GM12878 (cell line): ENCODE data around the gene EFHC1. TPM values are rescaled to one million over a fixed set of nuclear protein-coding genes. Genes with fewer than 3 reads are reported as not detected.

ENCODE experiments used
- ATF7 ChIP-seq: fragments of 450-650 bp; IDR thresholded peaks from 2 replicates; pipeline ENCODE4 v1.6.1; 2016; ENCODE audit warnings: low read depth, mild to moderate bottlenecking
- CREM ChIP-seq: IDR thresholded peaks from 2 replicates; pipeline ENCODE4 v1.6.1; 2014; ENCODE audit warnings: antibody characterized with exemption, low read depth
- E2F8 ChIP-seq: fragments of 450-650 bp; IDR thresholded peaks from 2 replicates; pipeline ENCODE4 v1.6.1; 2018; ENCODE audit warnings: mild to moderate bottlenecking, low read depth, moderate library complexity; ENCODE audit not compliant: partially characterized antibody
- IKZF2 ChIP-seq, 2 experiments: fragments of 450-650 bp; IDR thresholded peaks; 2 replicates each; pipeline ENCODE4 v1.6.1; 2017; ENCODE audit warnings: mild to moderate bottlenecking in 2 of 2, moderate library complexity in 2 of 2
- JUNB ChIP-seq: IDR thresholded peaks from 2 replicates; pipeline ENCODE4 v1.6.1; 2016; ENCODE audit warnings: antibody characterized with exemption, mild to moderate bottlenecking
- MYC ChIP-seq: IDR thresholded peaks from 2 replicates; pipeline ENCODE4 v1.6.1; 2011; ENCODE audit warnings: mild to moderate bottlenecking, low read length, moderate library complexity, inconsistent platforms; ENCODE audit not compliant: insufficient read depth, insufficient replicate concordance, insufficient read length, severe bottlenecking
- PBX3 ChIP-seq: IDR thresholded peaks from 2 replicates; pipeline ENCODE4 v1.6.1; 2011; ENCODE audit warnings: mild to moderate bottlenecking, low read depth, low read length, moderate library complexity; ENCODE audit not compliant: insufficient replicate concordance
- PKNOX1 ChIP-seq: fragments of 450-650 bp; IDR thresholded peaks from 2 replicates; pipeline ENCODE4 v1.6.1; 2016; ENCODE audit warnings: mild to moderate bottlenecking
- PML ChIP-seq: IDR thresholded peaks from 2 replicates; pipeline ENCODE4 v1.6.1; 2012; ENCODE audit warnings: low read length, inconsistent platforms
- SMAD5 ChIP-seq: IDR thresholded peaks from 2 replicates; pipeline ENCODE4 v1.6.1; 2016; ENCODE audit warnings: antibody characterized with exemption, low read depth
- SMARCA5 ChIP-seq: fragments of 450-650 bp; IDR thresholded peaks from 2 replicates; pipeline ENCODE4 v1.6.1; 2017; ENCODE audit warnings: mild to moderate bottlenecking
- TCF3 ChIP-seq: IDR thresholded peaks from 2 replicates; pipeline ENCODE4 v1.6.1; 2012; ENCODE audit warnings: low read depth, mild to moderate bottlenecking, low read length, borderline replicate concordance; ENCODE audit not compliant: insufficient read depth
- WRNIP1 ChIP-seq: IDR thresholded peaks from 2 replicates; pipeline ENCODE4 v1.6.1; 2011; ENCODE audit warnings: low read depth, low read length, improper control_type of control experiment, borderline replicate concordance
- ZSCAN29 ChIP-seq: fragments of 450-650 bp; IDR thresholded peaks from 2 replicates; pipeline ENCODE4 v1.6.1; 2017; ENCODE audit warnings: mild to moderate bottlenecking, moderate library complexity
- polyA plus RNA-seq, 11 experiments: library from polyadenylated mRNA; depleted of rRNA in 4 of 11; unstranded in 6 of 11; stranded (reverse) in 5 of 11; fragments of >200 nt; fragmentation: Nextera tagmentation in 4 of 11; fragmentation: Illumina TruSeq in 1 of 11; extraction: Ambion mirVana in 4 of 11; extraction: Trizol in 1 of 11; gene quantifications; 1 replicate in 1 of 11; 2 replicates in 10 of 11; pipeline versions ENCODE4 v1.2.1 to v1.2.3, GENCODE V29; 2011 to 2016; ENCODE audit warnings: inconsistent platforms in 2 of 11, missing spikeins in 2 of 11, low read depth in 1 of 11
- total RNA-seq, 4 experiments: library from RNA; depleted of rRNA in 3 of 4; stranded (reverse); fragments of >200 nt in 3 of 4; fragmentation: Illumina TruSeq in 1 of 4; extraction: Trizol in 1 of 4; gene quantifications; 2 replicates each; pipeline versions ENCODE4 v1.2.1 to v1.2.3, GENCODE V29; 2013 to 2021
- TF ChIP-seq, protein P1 (sequence below): fragments of 450-650 bp; formaldehyde crosslinking; IDR thresholded peaks from 2 replicates; pipeline ENCODE4 v1.4.0; 2020; ENCODE audit warnings: mild to moderate bottlenecking, moderate library complexity
- TF ChIP-seq, protein P2 (sequence below): fragments of 450-650 bp; IDR thresholded peaks from 2 replicates; pipeline ENCODE4 v1.6.1; 2017; ENCODE audit warnings: mild to moderate bottlenecking, low read depth, inconsistent platforms; ENCODE audit not compliant: poor library complexity, severe bottlenecking

The EFHC1 gene
- total and polyA plus RNA-seq, 10 of the 15 experiments (the other 5 are each of a cell fraction or from before 2014, with no cell fraction given) = 5.5 to 14.5 (median 8.8) TPM

GRCh38 chr6:52389626-52390360, 30.3 kb upstream of the EFHC1 start (continued):
- TF ChIP-seq, protein P1, sequence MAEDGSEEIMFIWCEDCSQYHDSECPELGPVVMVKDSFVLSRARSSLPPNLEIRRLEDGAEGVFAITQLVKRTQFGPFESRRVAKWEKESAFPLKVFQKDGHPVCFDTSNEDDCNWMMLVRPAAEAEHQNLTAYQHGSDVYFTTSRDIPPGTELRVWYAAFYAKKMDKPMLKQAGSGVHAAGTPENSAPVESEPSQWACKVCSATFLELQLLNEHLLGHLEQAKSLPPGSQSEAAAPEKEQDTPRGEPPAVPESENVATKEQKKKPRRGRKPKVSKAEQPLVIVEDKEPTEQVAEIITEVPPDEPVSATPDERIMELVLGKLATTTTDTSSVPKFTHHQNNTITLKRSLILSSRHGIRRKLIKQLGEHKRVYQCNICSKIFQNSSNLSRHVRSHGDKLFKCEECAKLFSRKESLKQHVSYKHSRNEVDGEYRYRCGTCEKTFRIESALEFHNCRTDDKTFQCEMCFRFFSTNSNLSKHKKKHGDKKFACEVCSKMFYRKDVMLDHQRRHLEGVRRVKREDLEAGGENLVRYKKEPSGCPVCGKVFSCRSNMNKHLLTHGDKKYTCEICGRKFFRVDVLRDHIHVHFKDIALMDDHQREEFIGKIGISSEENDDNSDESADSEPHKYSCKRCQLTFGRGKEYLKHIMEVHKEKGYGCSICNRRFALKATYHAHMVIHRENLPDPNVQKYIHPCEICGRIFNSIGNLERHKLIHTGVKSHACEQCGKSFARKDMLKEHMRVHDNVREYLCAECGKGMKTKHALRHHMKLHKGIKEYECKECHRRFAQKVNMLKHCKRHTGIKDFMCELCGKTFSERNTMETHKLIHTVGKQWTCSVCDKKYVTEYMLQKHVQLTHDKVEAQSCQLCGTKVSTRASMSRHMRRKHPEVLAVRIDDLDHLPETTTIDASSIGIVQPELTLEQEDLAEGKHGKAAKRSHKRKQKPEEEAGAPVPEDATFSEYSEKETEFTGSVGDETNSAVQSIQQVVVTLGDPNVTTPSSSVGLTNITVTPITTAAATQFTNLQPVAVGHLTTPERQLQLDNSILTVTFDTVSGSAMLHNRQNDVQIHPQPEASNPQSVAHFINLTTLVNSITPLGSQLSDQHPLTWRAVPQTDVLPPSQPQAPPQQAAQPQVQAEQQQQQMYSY = no peak
- TF ChIP-seq PML (peak; percentile 55; the same call in 1 of the 2 replicates), ZSCAN29 (no peak), TCF3 (peak; percentile 92), WRNIP1 (no peak), E2F8 (peak; percentile 6), PKNOX1 (no peak), PBX3 (peak; percentile 42), MYC (no peak), SMARCA5 (no peak), IKZF2 (IDR thresholded peaks at IDR 0.05) (peak; percentile 91 to 93; a peak in 3 of 4 replicates), CREM (no peak; the same call in 1 of the 2 replicates), SMAD5 (no peak), JUNB (peak; percentile 72), ATF7 (no peak)
- TF ChIP-seq, protein P2, sequence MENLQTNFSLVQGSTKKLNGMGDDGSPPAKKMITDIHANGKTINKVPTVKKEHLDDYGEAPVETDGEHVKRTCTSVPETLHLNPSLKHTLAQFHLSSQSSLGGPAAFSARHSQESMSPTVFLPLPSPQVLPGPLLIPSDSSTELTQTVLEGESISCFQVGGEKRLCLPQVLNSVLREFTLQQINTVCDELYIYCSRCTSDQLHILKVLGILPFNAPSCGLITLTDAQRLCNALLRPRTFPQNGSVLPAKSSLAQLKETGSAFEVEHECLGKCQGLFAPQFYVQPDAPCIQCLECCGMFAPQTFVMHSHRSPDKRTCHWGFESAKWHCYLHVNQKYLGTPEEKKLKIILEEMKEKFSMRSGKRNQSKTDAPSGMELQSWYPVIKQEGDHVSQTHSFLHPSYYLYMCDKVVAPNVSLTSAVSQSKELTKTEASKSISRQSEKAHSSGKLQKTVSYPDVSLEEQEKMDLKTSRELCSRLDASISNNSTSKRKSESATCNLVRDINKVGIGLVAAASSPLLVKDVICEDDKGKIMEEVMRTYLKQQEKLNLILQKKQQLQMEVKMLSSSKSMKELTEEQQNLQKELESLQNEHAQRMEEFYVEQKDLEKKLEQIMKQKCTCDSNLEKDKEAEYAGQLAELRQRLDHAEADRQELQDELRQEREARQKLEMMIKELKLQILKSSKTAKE = no peak
